ENCODE measurements around the gene SP1. TPM values are rescaled to one million over a fixed set of nuclear protein-coding genes. Genes with fewer than 3 reads are reported as not detected.

The SP1 gene
- total RNA-seq, 1 experiment from 2014 or later: 83.3 TPM

DNA sequence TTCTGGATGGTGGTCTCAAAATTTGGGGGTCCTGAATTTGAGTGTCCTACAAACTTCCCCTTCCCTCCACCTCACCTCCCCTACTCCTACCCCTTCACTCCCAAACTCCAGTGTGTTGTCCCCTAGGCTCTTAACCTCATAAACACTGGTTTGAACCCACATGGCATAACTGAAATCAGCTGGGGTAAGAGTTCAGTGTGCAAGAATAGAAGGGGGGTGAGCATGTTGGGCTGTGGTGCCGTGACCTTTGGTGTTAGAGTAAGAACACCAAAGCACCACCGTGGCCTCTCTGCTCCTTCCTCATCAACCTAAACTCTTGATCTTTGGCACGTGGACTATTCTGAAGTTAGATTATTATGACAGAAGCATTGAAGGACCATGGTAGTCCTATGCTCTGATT is 83.0 kb downstream of the SP1 start:
- CTCF ChIA-PET: no interaction called here
- Mint-ChIP-seq H3K9me3 (ENCODE audit: unreplicated experiment) (no peaks in the 10 kb centered on the region), H3K4me3 (ENCODE audit: unreplicated experiment) (no peak overlapping the region), H3K27ac (ENCODE audit: unreplicated experiment) (no peak overlapping the region), H3K27me3 (ENCODE audit: insufficient read depth, unreplicated experiment) (no peaks in the 10 kb centered on the region), H3K4me1 (ENCODE audit: low read depth, unreplicated experiment) (peaks cover 25% of the 10 kb centered on the region), H3K36me3 (ENCODE audit: insufficient read depth, unreplicated experiment) (peaks cover 100% of the 10 kb centered on the region)
- H3K36me3 ChIP-seq (ENCODE audit: control insufficient read depth, insufficient read depth, low read length): peaks cover 21% of the 10 kb centered on the region
- POLR2A ChIA-PET: no interaction called here
- no TSS peak for BruUV-seq (replicated peaks)
- no peaks in the 10 kb centered on the region for H3K4me1 ChIP-seq
- no peak for DNase-seq
- no peak overlapping the region for H3K4me3 ChIP-seq (ENCODE audit: low read depth, low read length)
- H3K27me3 ChIP-seq (replicated peaks; ENCODE audit: control insufficient read depth, insufficient read depth, low read length): no peaks in the 10 kb centered on the region
- intact Hi-C loops (cut with micrococcal nuclease; ENCODE audit: unreplicated experiment): no loop called here
- TF ChIP-seq, protein P1, sequence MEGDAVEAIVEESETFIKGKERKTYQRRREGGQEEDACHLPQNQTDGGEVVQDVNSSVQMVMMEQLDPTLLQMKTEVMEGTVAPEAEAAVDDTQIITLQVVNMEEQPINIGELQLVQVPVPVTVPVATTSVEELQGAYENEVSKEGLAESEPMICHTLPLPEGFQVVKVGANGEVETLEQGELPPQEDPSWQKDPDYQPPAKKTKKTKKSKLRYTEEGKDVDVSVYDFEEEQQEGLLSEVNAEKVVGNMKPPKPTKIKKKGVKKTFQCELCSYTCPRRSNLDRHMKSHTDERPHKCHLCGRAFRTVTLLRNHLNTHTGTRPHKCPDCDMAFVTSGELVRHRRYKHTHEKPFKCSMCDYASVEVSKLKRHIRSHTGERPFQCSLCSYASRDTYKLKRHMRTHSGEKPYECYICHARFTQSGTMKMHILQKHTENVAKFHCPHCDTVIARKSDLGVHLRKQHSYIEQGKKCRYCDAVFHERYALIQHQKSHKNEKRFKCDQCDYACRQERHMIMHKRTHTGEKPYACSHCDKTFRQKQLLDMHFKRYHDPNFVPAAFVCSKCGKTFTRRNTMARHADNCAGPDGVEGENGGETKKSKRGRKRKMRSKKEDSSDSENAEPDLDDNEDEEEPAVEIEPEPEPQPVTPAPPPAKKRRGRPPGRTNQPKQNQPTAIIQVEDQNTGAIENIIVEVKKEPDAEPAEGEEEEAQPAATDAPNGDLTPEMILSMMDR (IDR thresholded peaks at IDR 0.05; ENCODE audit: insufficient read depth in 1 of 2, low read depth in 1 of 2, low read length in 1 of 2, severe bottlenecking in 1 of 2, unreplicated experiment in 1 of 2): no peak
- H3K9me3 ChIP-seq: no peaks in the 10 kb centered on the region

DNA sequence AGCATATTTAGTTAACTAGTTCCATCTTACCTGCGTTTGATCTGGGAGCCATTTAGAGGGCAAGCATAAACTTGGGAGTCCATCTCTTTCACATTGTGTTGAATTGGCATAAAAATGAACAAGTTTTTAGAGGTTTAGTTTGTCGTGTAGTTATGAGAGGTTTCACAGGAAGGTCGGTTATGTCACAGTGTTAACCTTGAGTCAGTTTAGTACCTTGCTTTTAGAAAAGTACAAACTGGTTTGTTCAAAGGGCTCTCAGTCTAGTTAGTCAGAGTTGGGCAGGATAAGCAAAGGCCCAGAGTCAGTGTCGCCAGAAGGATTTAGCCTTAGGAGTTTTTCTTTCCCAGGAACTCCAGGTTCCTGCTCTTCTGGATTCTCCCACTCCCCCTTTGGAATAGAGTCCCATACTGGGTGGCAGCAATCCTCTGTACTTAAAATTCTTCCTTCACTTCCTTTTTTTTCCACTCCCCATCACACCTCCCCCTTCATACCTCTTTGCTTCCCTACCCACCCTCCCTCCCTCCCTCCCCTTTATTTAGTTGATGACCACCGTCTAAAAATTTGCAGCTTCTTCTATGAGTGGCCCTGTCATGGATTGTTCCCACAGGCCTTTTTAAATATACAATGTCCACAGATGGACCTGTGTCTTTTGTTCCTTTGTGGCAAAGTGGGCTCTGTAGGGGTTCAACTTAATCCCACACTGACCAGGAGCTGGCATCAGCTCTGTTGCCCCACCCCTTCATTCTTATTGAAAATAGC is 84.0 kb downstream of the SP1 start:
- POLR2A ChIA-PET: interaction anchor here (0.6 to 1.0 kb wide), 2 partner anchors 37 to 212 kb away, joined by 3 read pairs; partner anchors contain the start of gene TARBP2

DNA sequence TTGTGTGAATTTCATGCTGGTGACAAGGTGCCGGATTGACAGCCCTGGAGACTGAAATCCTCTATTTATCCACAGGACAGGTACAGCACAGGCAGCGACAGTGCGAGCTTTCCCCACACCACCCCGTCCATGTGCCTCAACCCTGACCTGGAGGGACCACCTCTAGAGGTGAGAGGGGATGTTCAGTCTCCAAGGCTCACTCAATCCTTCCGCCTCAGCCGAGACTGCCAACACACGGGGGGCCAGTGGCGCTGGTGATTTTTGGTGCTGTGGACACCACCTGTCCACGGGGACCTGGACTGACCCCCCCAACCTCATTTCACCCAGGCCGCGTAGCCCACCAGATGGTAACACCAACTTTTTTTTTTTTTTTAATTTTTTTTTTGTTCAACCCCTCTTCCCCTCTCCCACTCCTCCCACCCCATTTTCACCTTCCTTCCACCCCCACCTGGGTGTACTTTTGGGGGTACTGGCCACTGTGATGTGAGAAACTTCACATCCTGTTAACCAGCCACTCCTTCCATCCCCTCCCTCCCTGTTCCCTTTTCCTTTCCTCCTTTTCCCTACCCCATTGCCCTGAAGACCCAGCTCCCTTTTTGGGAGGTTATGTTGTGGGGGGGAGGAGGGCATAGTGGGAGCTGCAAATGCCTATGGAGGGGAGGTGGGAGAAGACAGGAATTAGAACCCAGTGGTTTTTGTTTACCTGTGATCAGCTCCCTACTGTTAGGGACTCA is 84.9 kb downstream of the SP1 start:
- Histone ChIP-seq H3K27me3 (replicated peaks; ENCODE audit: control insufficient read depth, insufficient read depth, low read length) (no peaks in the 10 kb centered on the region), H3K36me3 (ENCODE audit: control insufficient read depth, insufficient read depth, low read length) (peaks cover 21% of the 10 kb centered on the region), H3K4me3 (ENCODE audit: low read depth, low read length) (no peak overlapping the region), H3K9me3 (no peaks in the 10 kb centered on the region), H3K4me1 (no peaks in the 10 kb centered on the region)
- peaks cover 25% of the 10 kb centered on the region for H3K4me1 Mint-ChIP-seq (ENCODE audit: low read depth, unreplicated experiment)
- H3K27ac Mint-ChIP-seq (ENCODE audit: unreplicated experiment): no peak overlapping the region
- TF ChIP-seq, protein P1 (IDR thresholded peaks at IDR 0.05; ENCODE audit: insufficient read depth in 1 of 2, low read depth in 1 of 2, low read length in 1 of 2, severe bottlenecking in 1 of 2, unreplicated experiment in 1 of 2): no peak
- H3K27me3 Mint-ChIP-seq (ENCODE audit: insufficient read depth, unreplicated experiment): no peaks in the 10 kb centered on the region
- no peaks in the 10 kb centered on the region for H3K9me3 Mint-ChIP-seq (ENCODE audit: unreplicated experiment)
- H3K4me3 Mint-ChIP-seq (ENCODE audit: unreplicated experiment): no peak overlapping the region
- POLR2A ChIA-PET: interaction anchor here (0.6 to 1.0 kb wide), 3 partner anchors 8 to 211 kb away, joined by 3 to 9 read pairs (median 3); partner anchors contain the start of gene TARBP2
- intact Hi-C loops (cut with micrococcal nuclease; ENCODE audit: unreplicated experiment): loop anchor here (1.0 kb wide), 1 partner anchor 43 kb away; no protein-coding TSS in a partner anchor
- peak in 1 of 2 experiments; percentile 22 for DNase-seq
- no TSS peak for BruUV-seq (replicated peaks)
- H3K36me3 Mint-ChIP-seq (ENCODE audit: insufficient read depth, unreplicated experiment): peaks cover 100% of the 10 kb centered on the region
- CTCF ChIA-PET: interaction anchor here (0.6 to 1.1 kb wide), 2 partner anchors 29 to 44 kb away, joined by 3 to 5 read pairs; no protein-coding TSS in a partner anchor

More for the DNA sequence above, 84.0 kb downstream of the SP1 start:
- DNase-seq: no peak
- TF ChIP-seq, protein P1 (IDR thresholded peaks at IDR 0.05; ENCODE audit: insufficient read depth in 1 of 2, low read depth in 1 of 2, low read length in 1 of 2, severe bottlenecking in 1 of 2, unreplicated experiment in 1 of 2): no peak
- intact Hi-C loops (cut with micrococcal nuclease; ENCODE audit: unreplicated experiment): no loop called here
- BruUV-seq (replicated peaks): no TSS peak
- CTCF ChIA-PET: interaction anchor here (0.6 kb wide), 1 partner anchor 45 kb away, joined by 3 read pairs; no protein-coding TSS in a partner anchor
- Mint-ChIP-seq H3K4me3 (ENCODE audit: unreplicated experiment) (no peak overlapping the region), H3K27ac (ENCODE audit: unreplicated experiment) (peak overlapping the region; percentile 60), H3K4me1 (ENCODE audit: low read depth, unreplicated experiment) (peaks cover 25% of the 10 kb centered on the region), H3K36me3 (ENCODE audit: insufficient read depth, unreplicated experiment) (peaks cover 100% of the 10 kb centered on the region), H3K27me3 (ENCODE audit: insufficient read depth, unreplicated experiment) (no peaks in the 10 kb centered on the region), H3K9me3 (ENCODE audit: unreplicated experiment) (no peaks in the 10 kb centered on the region)
- H3K27me3 ChIP-seq (replicated peaks; ENCODE audit: control insufficient read depth, insufficient read depth, low read length): no peaks in the 10 kb centered on the region
- no peak overlapping the region for H3K4me3 ChIP-seq (ENCODE audit: low read depth, low read length)
- no peaks in the 10 kb centered on the region for H3K9me3 ChIP-seq
- no peaks in the 10 kb centered on the region for H3K4me1 ChIP-seq
- peaks cover 21% of the 10 kb centered on the region for H3K36me3 ChIP-seq (ENCODE audit: control insufficient read depth, insufficient read depth, low read length)
